ENCODE measurements around the gene SEZ6. TPM values are rescaled to one million over a fixed set of nuclear protein-coding genes. Genes with fewer than 3 reads are reported as not detected.

Gene SEZ6
- polyA plus RNA-seq, 2 of the 4 experiments (the other 2 are of a cell fraction): not detected

DNA sequence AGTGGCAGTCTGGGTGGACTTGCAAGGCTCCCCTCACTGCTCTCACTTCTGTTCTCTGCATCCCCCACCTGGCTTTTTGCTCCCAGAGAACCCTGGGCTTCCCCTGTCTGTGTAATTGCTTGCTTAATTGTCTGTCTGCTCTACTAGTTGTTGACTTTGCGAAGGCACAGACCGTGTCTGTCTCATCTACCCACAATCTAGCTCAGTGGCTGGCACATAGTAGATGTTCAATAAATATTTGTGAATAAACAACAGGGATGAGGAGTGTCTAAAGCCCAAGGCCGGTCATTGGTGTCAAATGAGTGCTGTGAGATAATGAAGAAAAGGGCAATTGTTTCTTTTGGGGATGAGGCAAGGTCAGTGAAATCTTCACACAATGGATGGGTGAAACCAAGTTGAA, 2.8 kb upstream of the SEZ6 start:
- Histone ChIP-seq H3K4me3 (no peak overlapping the region), H3K9me3 (no peaks in the 10 kb centered on the region), H3K4me1 (peaks cover 31% of the 10 kb centered on the region), H3K4me2 (peak overlapping the region; percentile 57; the same call in 2 of the 3 replicates), H3K27ac (0 out of 6 replicates have a peak overlapping the region, but pooled peaks of 1 of the 2 experiments have one; percentile 12)
- TF ChIP-seq ESRRA (IDR thresholded peaks at IDR 0.05; ENCODE audit: borderline replicate concordance, low read length) (no peak), EP300 (IDR thresholded peaks at IDR 0.05) (no peak), TP53 (CRISPR knock-in tag; IDR thresholded peaks at IDR 0.05) (no peak), PHF8 (IDR thresholded peaks at IDR 0.05; ENCODE audit: borderline replicate concordance, low read depth) (no peak), RAD21 (conservative IDR thresholded peaks at IDR 0.05 in 1 of 2, IDR thresholded peaks at IDR 0.05 in 1 of 2) (no peak), ZNF302 (CRISPR knock-in tag; IDR thresholded peaks at IDR 0.05) (no peak), RARB (CRISPR knock-in tag; IDR thresholded peaks at IDR 0.05) (no peak), KDM1A (IDR thresholded peaks at IDR 0.05; ENCODE audit: low read depth) (no peak), CHD4 (IDR thresholded peaks at IDR 0.05; ENCODE audit: borderline replicate concordance) (no peak), NPAS2 (CRISPR knock-in tag; IDR thresholded peaks at IDR 0.05; ENCODE audit: borderline replicate concordance) (no peak)
- WGBS (ENCODE audit: missing lambda C conversion rate): 19% methylated on average over 3 of the region's 3 CpGs
- no peak for DNase-seq (ENCODE audit: low read depth in 1 of 2, low spot score in 1 of 2)
- ChIA-PET POLR2A (no interaction called here), CTCF (interaction anchor here (0.6 to 4.3 kb wide), 8 partner anchors 39 to 108 kb away, joined by 3 to 34 read pairs (median 3); no protein-coding TSS in a partner anchor)
- no peak for ATAC-seq
- FAIRE-seq: no peak

DNA sequence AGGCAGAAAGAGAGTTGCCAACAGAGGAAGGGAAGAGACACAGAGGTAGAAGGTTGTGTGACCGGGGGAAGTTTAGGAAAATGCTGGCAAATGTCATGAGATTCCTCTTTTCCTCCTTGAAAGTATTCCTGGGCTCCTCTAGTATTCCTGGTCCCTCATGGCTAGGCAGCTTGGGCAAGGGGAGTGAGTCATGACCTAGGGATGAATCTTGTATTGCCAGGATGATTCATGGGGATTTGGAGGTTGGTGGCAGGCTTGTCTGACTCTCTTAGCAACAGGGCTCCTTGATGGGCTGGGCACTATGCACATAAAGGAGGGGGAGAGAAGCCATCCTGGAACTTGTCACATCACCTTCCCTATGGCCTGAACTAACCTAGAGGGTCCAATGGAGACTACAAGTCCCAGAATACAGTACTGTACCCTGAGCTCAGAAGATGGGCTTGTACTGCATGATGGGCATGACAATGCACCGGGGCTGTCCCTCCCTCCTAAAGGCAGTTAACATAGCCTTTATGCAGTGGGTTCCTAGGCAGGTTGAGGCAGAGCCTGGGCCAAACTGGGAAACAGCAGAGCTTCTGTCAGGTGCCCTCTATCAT, 2.1 kb upstream of the SEZ6 start:
- peak overlapping the region in 1 of 2 experiments; percentile 57; a peak in 3 of 6 replicates for H3K27ac ChIP-seq
- no peak overlapping the region for H3K4me3 ChIP-seq
- POLR2A ChIA-PET: no interaction called here
- TF ChIP-seq POLR2AphosphoS2 (conservative IDR thresholded peaks at IDR 0.05; ENCODE audit: low read length) (no peak), ZNF302 (CRISPR knock-in tag; IDR thresholded peaks at IDR 0.05) (no peak), ATOH8 (CRISPR knock-in tag; IDR thresholded peaks at IDR 0.05; ENCODE audit: low read depth) (no peak), CEBPB (IDR thresholded peaks at IDR 0.05) (0 out of 4 replicates have a peak, but pooled peaks of 1 of the 2 experiments have one; percentile 41), JUNB (IDR thresholded peaks at IDR 0.05) (peak; percentile 33; the same call in 1 of the 2 replicates), FOSL2 (IDR thresholded peaks at IDR 0.05) (peak; percentile 77), FOSL2 (CRISPR knock-in tag; IDR thresholded peaks at IDR 0.05) (peak; percentile 92)
- CTCF ChIA-PET: interaction anchor here (0.6 to 4.3 kb wide), 15 partner anchors 15 to 108 kb away, joined by 3 to 34 read pairs (median 5); no protein-coding TSS in a partner anchor
- 0% methylated on average over 2 of the region's 2 CpGs for WGBS (ENCODE audit: missing lambda C conversion rate)
- H3K9me3 ChIP-seq: no peaks in the 10 kb centered on the region
- peaks cover 31% of the 10 kb centered on the region for H3K4me1 ChIP-seq
- peak; percentile 74 for FAIRE-seq
- peak; percentile 82 to 84 for ATAC-seq
- peak overlapping the region; percentile 57 for H3K4me2 ChIP-seq
- peak; percentile 78 to 97 for DNase-seq (ENCODE audit: low read depth in 1 of 2, low spot score in 1 of 2)

DNA sequence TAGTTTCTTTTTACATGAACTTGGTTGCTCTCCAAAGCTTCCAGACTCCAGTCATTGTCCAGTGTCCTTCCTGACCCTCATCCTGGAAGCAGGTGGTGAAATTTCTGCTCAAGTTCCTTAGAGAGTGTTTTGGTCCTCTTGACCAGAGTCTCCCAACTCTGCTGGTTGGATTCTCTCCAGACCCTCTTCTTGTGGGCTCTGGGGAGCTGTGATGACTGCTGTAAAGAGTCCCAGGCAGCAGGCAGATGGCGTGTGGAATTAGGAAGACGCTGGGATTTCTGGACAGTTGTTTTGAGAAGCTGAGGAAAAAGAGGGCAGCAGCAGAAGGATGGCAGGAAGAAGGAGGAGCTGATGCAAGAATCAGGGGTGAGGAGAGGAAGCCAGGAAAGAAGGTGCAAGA, 1.6 kb upstream of the SEZ6 start:
- DNase-seq (ENCODE audit: low read depth in 1 of 2, low spot score in 1 of 2) (no peak), ATAC-seq (no peak), FAIRE-seq (no peak)
- CTCF ChIA-PET: interaction anchor here (0.6 to 4.3 kb wide), 13 partner anchors 14 to 109 kb away, joined by 3 to 34 read pairs (median 6); no protein-coding TSS in a partner anchor
- no peak for TF ChIP-seq ZSCAN20 (CRISPR knock-in tag; IDR thresholded peaks at IDR 0.05)
- TF ChIP-seq KDM1A (IDR thresholded peaks at IDR 0.05; ENCODE audit: low read depth): no peak
- TF ChIP-seq NFE2L2 (conservative IDR thresholded peaks at IDR 0.05; ENCODE audit: low read length): no peak
- no peak for TF ChIP-seq RFX5 (IDR thresholded peaks at IDR 0.05)
- no peak for TF ChIP-seq E2F6 (IDR thresholded peaks at IDR 0.05; ENCODE audit: borderline replicate concordance, low read depth)
- TF ChIP-seq KDM5A (IDR thresholded peaks at IDR 0.05): no peak
- TF ChIP-seq, protein P1, sequence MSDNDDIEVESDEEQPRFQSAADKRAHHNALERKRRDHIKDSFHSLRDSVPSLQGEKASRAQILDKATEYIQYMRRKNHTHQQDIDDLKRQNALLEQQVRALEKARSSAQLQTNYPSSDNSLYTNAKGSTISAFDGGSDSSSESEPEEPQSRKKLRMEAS (IDR thresholded peaks at IDR 0.05): no peak
- no peak for TF ChIP-seq HOXB5 (CRISPR knock-in tag; IDR thresholded peaks at IDR 0.05)
- TF ChIP-seq, protein P2, sequence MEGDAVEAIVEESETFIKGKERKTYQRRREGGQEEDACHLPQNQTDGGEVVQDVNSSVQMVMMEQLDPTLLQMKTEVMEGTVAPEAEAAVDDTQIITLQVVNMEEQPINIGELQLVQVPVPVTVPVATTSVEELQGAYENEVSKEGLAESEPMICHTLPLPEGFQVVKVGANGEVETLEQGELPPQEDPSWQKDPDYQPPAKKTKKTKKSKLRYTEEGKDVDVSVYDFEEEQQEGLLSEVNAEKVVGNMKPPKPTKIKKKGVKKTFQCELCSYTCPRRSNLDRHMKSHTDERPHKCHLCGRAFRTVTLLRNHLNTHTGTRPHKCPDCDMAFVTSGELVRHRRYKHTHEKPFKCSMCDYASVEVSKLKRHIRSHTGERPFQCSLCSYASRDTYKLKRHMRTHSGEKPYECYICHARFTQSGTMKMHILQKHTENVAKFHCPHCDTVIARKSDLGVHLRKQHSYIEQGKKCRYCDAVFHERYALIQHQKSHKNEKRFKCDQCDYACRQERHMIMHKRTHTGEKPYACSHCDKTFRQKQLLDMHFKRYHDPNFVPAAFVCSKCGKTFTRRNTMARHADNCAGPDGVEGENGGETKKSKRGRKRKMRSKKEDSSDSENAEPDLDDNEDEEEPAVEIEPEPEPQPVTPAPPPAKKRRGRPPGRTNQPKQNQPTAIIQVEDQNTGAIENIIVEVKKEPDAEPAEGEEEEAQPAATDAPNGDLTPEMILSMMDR (IDR thresholded peaks at IDR 0.05): no peak
- TF ChIP-seq NR3C1 (IDR thresholded peaks at IDR 0.05): no peak
- TF ChIP-seq FOSL2 (IDR thresholded peaks at IDR 0.05): no peak
- no peak for TF ChIP-seq FOSL2 (CRISPR knock-in tag; IDR thresholded peaks at IDR 0.05)
- no peak for TF ChIP-seq MAZ (IDR thresholded peaks at IDR 0.05; ENCODE audit: borderline replicate concordance, low read depth, low read length)
- no peak for TF ChIP-seq PHF8 (IDR thresholded peaks at IDR 0.05; ENCODE audit: borderline replicate concordance, low read depth)
- TF ChIP-seq HDAC2 (IDR thresholded peaks at IDR 0.05): no peak
- TF ChIP-seq SMC3 (IDR thresholded peaks at IDR 0.05): no peak
- no peak for TF ChIP-seq EHF (CRISPR knock-in tag; IDR thresholded peaks at IDR 0.05)
- WGBS (ENCODE audit: missing lambda C conversion rate): 34% methylated on average over 2 of the region's 2 CpGs
- peak overlapping the region in 1 of 2 experiments; percentile 57; a peak in 3 of 6 replicates for H3K27ac ChIP-seq
- POLR2A ChIA-PET: no interaction called here
- H3K4me2 ChIP-seq: peak overlapping the region; percentile 57
- H3K9me3 ChIP-seq: no peaks in the 10 kb centered on the region
- no peak overlapping the region for H3K4me3 ChIP-seq
- H3K4me1 ChIP-seq: peaks cover 31% of the 10 kb centered on the region
